Ovary (tissue), 3 donors: ENCODE results near the gene UBE2H.
"Not testable (repeated sequence)": the region's sequence is repeated elsewhere in the genome, so short reads cannot be mapped to it uniquely, and the experiment has no call there.

Experiments
- EP300 ChIP-seq: sonication (generic); formaldehyde crosslinking; IDR thresholded peaks from one replicate; pipeline ENCODE4 v1.6.1; 2017; ENCODE audit warnings: antibody characterized with exemption
- TF ChIP-seq, protein P1 (sequence below), 3 donors: fragments of 450-650 bp in 2 of 3; fragments of 200-600 bp in 1 of 3; IDR thresholded peaks; one replicate each; pipeline versions ENCODE4 v1.5.1 to v1.8.0; 2016 to 2022; ENCODE audit warnings: antibody characterized with exemption in 3 of 3, mild to moderate bottlenecking in 1 of 3
- donor health status: DM: no; HTN: no; CAD: no.

DNA sequence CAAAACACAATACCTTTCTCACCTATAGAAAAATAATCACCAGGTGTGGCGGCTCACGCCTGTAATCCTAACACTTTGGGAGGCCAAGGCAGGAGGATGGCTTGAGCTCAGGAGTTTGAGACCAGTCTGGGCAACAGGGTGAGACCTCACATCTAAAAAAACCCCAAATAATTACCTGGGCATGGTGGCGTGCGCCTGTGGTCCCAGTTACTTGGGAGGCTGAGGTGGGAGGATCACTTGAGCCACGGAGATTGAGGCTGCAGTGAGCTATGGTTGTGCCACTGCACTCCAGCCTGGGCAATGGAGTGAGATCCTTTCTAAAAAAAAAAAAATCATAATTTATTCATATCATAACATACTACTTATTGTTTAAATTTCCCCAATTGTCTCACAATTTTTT, 129.6 kb downstream of the UBE2H start:
- TF ChIP-seq, protein P1, sequence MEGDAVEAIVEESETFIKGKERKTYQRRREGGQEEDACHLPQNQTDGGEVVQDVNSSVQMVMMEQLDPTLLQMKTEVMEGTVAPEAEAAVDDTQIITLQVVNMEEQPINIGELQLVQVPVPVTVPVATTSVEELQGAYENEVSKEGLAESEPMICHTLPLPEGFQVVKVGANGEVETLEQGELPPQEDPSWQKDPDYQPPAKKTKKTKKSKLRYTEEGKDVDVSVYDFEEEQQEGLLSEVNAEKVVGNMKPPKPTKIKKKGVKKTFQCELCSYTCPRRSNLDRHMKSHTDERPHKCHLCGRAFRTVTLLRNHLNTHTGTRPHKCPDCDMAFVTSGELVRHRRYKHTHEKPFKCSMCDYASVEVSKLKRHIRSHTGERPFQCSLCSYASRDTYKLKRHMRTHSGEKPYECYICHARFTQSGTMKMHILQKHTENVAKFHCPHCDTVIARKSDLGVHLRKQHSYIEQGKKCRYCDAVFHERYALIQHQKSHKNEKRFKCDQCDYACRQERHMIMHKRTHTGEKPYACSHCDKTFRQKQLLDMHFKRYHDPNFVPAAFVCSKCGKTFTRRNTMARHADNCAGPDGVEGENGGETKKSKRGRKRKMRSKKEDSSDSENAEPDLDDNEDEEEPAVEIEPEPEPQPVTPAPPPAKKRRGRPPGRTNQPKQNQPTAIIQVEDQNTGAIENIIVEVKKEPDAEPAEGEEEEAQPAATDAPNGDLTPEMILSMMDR (IDR thresholded peaks at IDR 0.05), result not testable (repeated sequence)
- not testable (repeated sequence) for TF ChIP-seq EP300
